Prostate gland (tissue), 2 donors: ENCODE results near the gene DNAJB14. TPM values are rescaled to one million over a fixed set of nuclear protein-coding genes. Genes with fewer than 3 reads are reported as not detected.
A peak's percentile ranks its signal among the peaks of the same experiment; 100 is the strongest.

Source experiments
- DNase-seq: peaks from one replicate; pipeline ENCODE4 v3.0.0-alpha.2; 2019; ENCODE audit warnings: low spot score
- H3K27ac ChIP-seq, 2 donors: fragments of 200-600 bp; sonication (generic); 2 replicates each; pipeline ENCODE4 v1.5.1; 2017 to 2019
- H3K27me3 ChIP-seq: fragments of 200-600 bp; sonication (generic); replicated peaks from 2 replicates; pipeline ENCODE4 v1.5.1; 2019; ENCODE audit not compliant: insufficient read depth
- H3K36me3 ChIP-seq, 2 donors: fragments of 200-600 bp; sonication (generic); 1 replicate in 1 of 2; 2 replicates in 1 of 2; pipeline versions ENCODE4 v1.5.1 to v1.8.1; 2017 to 2019
- H3K4me1 ChIP-seq: fragments of 200-600 bp; sonication (generic); replicated peaks from 2 replicates; pipeline ENCODE4 v1.5.1; 2019
- H3K4me3 ChIP-seq, 2 donors: fragments of 200-600 bp; sonication (generic); 2 replicates each; pipeline ENCODE4 v1.5.1; 2017 to 2019
- H3K9me3 ChIP-seq: fragments of 200-600 bp; sonication (generic); 2 replicates; pipeline ENCODE4 v1.5.1; 2017
- CTCF ChIP-seq, 4 experiments: fragments of 200-600 bp in 2 of 4; fragments of 450-650 bp in 2 of 4; sonication (generic) in 2 of 4; IDR thresholded peaks; 1 replicate in 3 of 4; 2 replicates in 1 of 4; pipeline ENCODE4 v1.5.1; 2016 to 2019; ENCODE audit warnings: antibody characterized with exemption in 4 of 4, mild to moderate bottlenecking in 2 of 4, moderate library complexity in 2 of 4
- POLR2A ChIP-seq: fragments of 450-650 bp; IDR thresholded peaks from one replicate; pipeline ENCODE4 v1.6.1; 2016; ENCODE audit warnings: antibody characterized with exemption, mild to moderate bottlenecking
- POLR2AphosphoS5 ChIP-seq: sonication (generic); formaldehyde crosslinking; IDR thresholded peaks from one replicate; pipeline ENCODE4 v1.6.1; 2017; ENCODE audit warnings: antibody characterized with exemption
- WGBS: methylation state at CpG from one replicate; pipeline ENCODE4 v1.1.5; 2018; 5-methylcytosine and 5-hydroxymethylcytosine counted together
- intact Hi-C: fragments of 100-400 bp; cut with DNase I; formaldehyde crosslinking; loops from one replicate; pipeline ENCODE4 v1.14.2; 2022
- total RNA-seq, 2 donors: library from RNA; depleted of rRNA; stranded (reverse); fragments of >200 nt; gene quantifications; one replicate each; pipeline ENCODE4 v1.1.0, GENCODE V29; 2016

The DNAJB14 gene
- total RNA-seq: 10 to 100 TPM; 23.3 to 27.4 TPM

GRCh38 chr4:99946356-99947189, at the start of gene DNAJB14:
TSS of gene DNAJB14 (minus strand) at chr4:99946618. CDS start at chr4:99946571, 47 bp downstream.
- DNase-seq: peak; percentile 64
- no peaks in the 10 kb centered on the region for H3K9me3 ChIP-seq
- intact Hi-C loops: loop anchor here (2.0 kb wide), 1 partner anchor 58 kb away; no protein-coding TSS in a partner anchor
- H3K27ac ChIP-seq: peak within 1 kb of the TSS; percentile 95 to 97
- peak within 1 kb of the TSS; percentile 84 to 92 for H3K4me3 ChIP-seq
- H3K4me1 ChIP-seq: peaks cover 2% of the 10 kb centered on the region
- under 1% methylated on average over 72 of the region's 87 CpGs for WGBS
- H3K27me3 ChIP-seq: no peaks in the 10 kb centered on the region
- no peak for TF ChIP-seq CTCF (IDR thresholded peaks at IDR 0.05)
- TF ChIP-seq POLR2AphosphoS5: peak; percentile 14
- no peaks in the 10 kb centered on the region for H3K36me3 ChIP-seq

- Histone ChIP-seq H3K27me3 (no peaks in the 10 kb centered on the region), H3K36me3 (no peaks in the 10 kb centered on the region), H3K4me1 (no peaks in the 10 kb centered on the region), H3K27ac (no peak overlapping the region), H3K4me3 (no peak overlapping the region), H3K9me3 (no peaks in the 10 kb centered on the region)
- intact Hi-C loops: no loop called here
- DNase-seq: no peak
- TF ChIP-seq POLR2AphosphoS5 (no peak), CTCF (IDR thresholded peaks at IDR 0.05) (no peak), POLR2A (no peak)
- 38% methylated on average over 3 of the region's 3 CpGs for WGBS
Observed at GRCh38 chr4:99991741-99992140, 45.3 kb upstream of the DNAJB14 start.

- TF ChIP-seq POLR2AphosphoS5: no peak
- TF ChIP-seq CTCF (IDR thresholded peaks at IDR 0.05): no peak
- no peak for TF ChIP-seq POLR2A
- H3K27me3 ChIP-seq: no peaks in the 10 kb centered on the region
- no peak overlapping the region for H3K4me3 ChIP-seq
- no peak for DNase-seq
- H3K4me1 ChIP-seq: no peaks in the 10 kb centered on the region
- H3K27ac ChIP-seq: no peak overlapping the region
- intact Hi-C loops: no loop called here
- no peaks in the 10 kb centered on the region for H3K36me3 ChIP-seq
- H3K9me3 ChIP-seq: no peaks in the 10 kb centered on the region
Observed at GRCh38 chr4:99987681-99988080, 41.3 kb upstream of the DNAJB14 start.

GRCh38 chr4:99986792-99987191, 40.4 kb upstream of the DNAJB14 start:
- no peaks in the 10 kb centered on the region for H3K9me3 ChIP-seq
- no peak overlapping the region for H3K4me3 ChIP-seq
- H3K27ac ChIP-seq: no peak overlapping the region
- DNase-seq: no peak
- intact Hi-C loops: no loop called here
- WGBS: 87% methylated on average over 4 of the region's 4 CpGs
- TF ChIP-seq CTCF (IDR thresholded peaks at IDR 0.05): no peak
- no peak for TF ChIP-seq POLR2AphosphoS5
- no peak for TF ChIP-seq POLR2A
- H3K4me1 ChIP-seq: no peaks in the 10 kb centered on the region
- no peaks in the 10 kb centered on the region for H3K36me3 ChIP-seq
- H3K27me3 ChIP-seq: no peaks in the 10 kb centered on the region

- no peaks in the 10 kb centered on the region for H3K27me3 ChIP-seq
- no peak overlapping the region for H3K4me3 ChIP-seq
- no peak for TF ChIP-seq CTCF (IDR thresholded peaks at IDR 0.05)
- TF ChIP-seq POLR2AphosphoS5: no peak
- TF ChIP-seq POLR2A: no peak
- no peaks in the 10 kb centered on the region for H3K9me3 ChIP-seq
- H3K27ac ChIP-seq: no peak overlapping the region
- no peaks in the 10 kb centered on the region for H3K4me1 ChIP-seq
- intact Hi-C loops: no loop called here
- no peaks in the 10 kb centered on the region for H3K36me3 ChIP-seq
- no peak for DNase-seq
- 86% methylated on average over 4 of the region's 4 CpGs for WGBS
Observed at GRCh38 chr4:99983289-99983943, 37.0 kb upstream of the DNAJB14 start.
